Measurements from ENCODE around the gene ADAM23. TPM values are rescaled to one million over a fixed set of nuclear protein-coding genes. Genes with fewer than 3 reads are reported as not detected.

Gene ADAM23
- total RNA-seq, 1 donor from 2014 or later = 0.16 TPM

- H3K9me3 Mint-ChIP-seq = peaks cover 8% of the 10 kb centered on the region
- no peak overlapping the region for H3K4me3 Mint-ChIP-seq
- intact Hi-C loops (cut with micrococcal nuclease) = no loop called here
- H3K27me3 Mint-ChIP-seq (ENCODE audit: insufficient read depth) = peaks cover 5% of the 10 kb centered on the region
- DNase-seq (ENCODE audit: low spot score) = no peak
- no peaks in the 10 kb centered on the region for H3K36me3 Mint-ChIP-seq (ENCODE audit: low read depth)
- H3K4me1 Mint-ChIP-seq (ENCODE audit: low read depth) = no peaks in the 10 kb centered on the region
- no peak overlapping the region for H3K27ac Mint-ChIP-seq
Measured at GRCh38 chr2:206657087-206657486, 213.8 kb downstream of the ADAM23 start.

GRCh38 chr2:206665251-206665650, 221.9 kb downstream of the ADAM23 start:
- H3K4me1 Mint-ChIP-seq (ENCODE audit: low read depth) = no peaks in the 10 kb centered on the region

More at GRCh38 chr2:206665251-206665650, 221.9 kb downstream of the ADAM23 start:
- H3K27me3 Mint-ChIP-seq (ENCODE audit: insufficient read depth) = peaks cover 5% of the 10 kb centered on the region
- no peak overlapping the region for H3K27ac Mint-ChIP-seq
- no peak for DNase-seq (ENCODE audit: low spot score)
- H3K4me3 Mint-ChIP-seq = no peak overlapping the region
- intact Hi-C loops (cut with micrococcal nuclease) = no loop called here
- H3K9me3 Mint-ChIP-seq = no peaks in the 10 kb centered on the region
- H3K36me3 Mint-ChIP-seq (ENCODE audit: low read depth) = no peaks in the 10 kb centered on the region

Other genes with a start within 250 kb of the ADAM23 start
- 9.3 and 11.4 TPM in 2 replicates for gene ZDBF2, start 168.9 kb upstream of the ADAM23 start, total RNA-seq
- gene FAM237A, start 199.0 kb downstream of the ADAM23 start, total RNA-seq = not detected in 2 replicates